Measurements from ENCODE around the gene MSH5. TPM values are rescaled to one million over a fixed set of nuclear protein-coding genes. Genes with fewer than 3 reads are reported as not detected.
A peak's percentile ranks its signal among the peaks of the same experiment; 100 is the strongest.

Gene MSH5
- total and polyA plus RNA-seq, 9 of the 15 experiments (the other 6 are each of a cell fraction or from before 2014, with no cell fraction given), result 12.5 to 104 (median 46.6) TPM

GRCh38 chr6:31723245-31723979 lies 16.4 kb upstream of the MSH5 start, which contains the start of gene MPIG6B (continued):
- no peak for TF ChIP-seq ZBTB43 (CRISPR knock-in tag; IDR thresholded peaks at IDR 0.05)
- no peak for TF ChIP-seq ATF3 (IDR thresholded peaks at IDR 0.05)
- TF ChIP-seq ATF3 (CRISPR knock-in tag; conservative IDR thresholded peaks at IDR 0.05), result no peak
- TF ChIP-seq SFPQ (IDR thresholded peaks at IDR 0.05; ENCODE audit: low read depth, low read length), result no peak
- no peak for TF ChIP-seq ZNF316 (IDR thresholded peaks at IDR 0.05)
- no peak for TF ChIP-seq PRDM10 (IDR thresholded peaks at IDR 0.05; ENCODE audit: partially characterized antibody)
- no peak for TF ChIP-seq ARHGAP35 (IDR thresholded peaks at IDR 0.05; ENCODE audit: partially characterized antibody)
- no peak for TF ChIP-seq SETDB1 (IDR thresholded peaks at IDR 0.05; ENCODE audit: low read length)
- no peak for TF ChIP-seq EGR1 (conservative IDR thresholded peaks at IDR 0.05)
- TF ChIP-seq TAF7 (tag; IDR thresholded peaks at IDR 0.05), result no peak
- no peak for TF ChIP-seq TBL1XR1 (IDR thresholded peaks at IDR 0.05; ENCODE audit: low read length in 2 of 2)
- no peak for TF ChIP-seq BDP1 (IDR thresholded peaks at IDR 0.05; ENCODE audit: insufficient read depth, insufficient read length)
- no peak for TF ChIP-seq ZNF121 (CRISPR knock-in tag; conservative IDR thresholded peaks at IDR 0.05)
- TF ChIP-seq MEIS2 (IDR thresholded peaks at IDR 0.05; ENCODE audit: partially characterized antibody), result no peak
- no peak for TF ChIP-seq TFE3 (CRISPR knock-in tag; IDR thresholded peaks at IDR 0.05)
- no peak for TF ChIP-seq EHMT2 (IDR thresholded peaks at IDR 0.05)
- no peak for TF ChIP-seq ZEB2 (IDR thresholded peaks at IDR 0.05)
- TF ChIP-seq RB1 (IDR thresholded peaks at IDR 0.05; ENCODE audit: low read depth), result no peak
- TF ChIP-seq RBBP5 (IDR thresholded peaks at IDR 0.05; ENCODE audit: borderline replicate concordance, insufficient read depth, low read length, poor library complexity, severe bottlenecking), result peak; percentile 13
